SKM-1 treated with dmso at 0.1 percent for 144 hours (cell line): Measurements from ENCODE around the gene ANP32A.
"Not testable (repeated sequence)": the region's sequence is repeated elsewhere in the genome, so short reads cannot be mapped to it uniquely, and the experiment has no call there.

Experiments used
- DNase-seq: peaks from one replicate; lab custom pipeline; 2025; ENCODE audit not compliant: unreplicated experiment; lab: John Stamatoyannopoulos, UW

The ANP32A gene

DNA sequence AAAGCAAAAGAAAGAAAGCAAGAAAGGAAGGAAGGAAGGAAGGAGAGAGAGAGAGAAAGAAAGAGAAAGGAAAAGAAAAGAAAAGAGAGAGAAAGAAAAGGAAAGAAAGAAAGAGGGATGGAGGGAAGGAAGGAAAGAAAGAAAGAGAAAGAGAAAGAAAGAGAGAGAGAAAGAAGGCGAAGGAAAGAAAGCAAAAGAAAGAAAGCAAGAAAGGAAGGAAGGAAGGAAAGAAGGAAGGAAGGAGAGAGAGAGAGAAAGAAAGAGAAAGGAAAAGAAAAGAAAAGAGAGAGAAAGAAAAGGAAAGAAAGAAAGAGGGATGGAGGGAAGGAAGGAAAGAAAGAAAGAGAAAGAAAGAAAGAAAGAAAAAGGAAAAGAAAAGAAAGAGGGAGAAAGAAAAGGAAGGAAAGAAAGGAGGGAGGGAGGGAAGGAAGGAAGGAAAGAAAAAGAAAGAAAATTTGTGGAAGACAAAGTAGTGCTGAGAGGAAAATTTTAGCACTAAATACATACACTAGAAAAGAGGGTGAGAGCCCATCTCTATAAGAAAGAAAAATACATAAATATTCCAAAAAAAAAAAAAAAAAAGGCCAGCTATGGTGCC, 60.6 kb downstream of the ANP32A start:
- not testable (repeated sequence) for DNase-seq

DNA sequence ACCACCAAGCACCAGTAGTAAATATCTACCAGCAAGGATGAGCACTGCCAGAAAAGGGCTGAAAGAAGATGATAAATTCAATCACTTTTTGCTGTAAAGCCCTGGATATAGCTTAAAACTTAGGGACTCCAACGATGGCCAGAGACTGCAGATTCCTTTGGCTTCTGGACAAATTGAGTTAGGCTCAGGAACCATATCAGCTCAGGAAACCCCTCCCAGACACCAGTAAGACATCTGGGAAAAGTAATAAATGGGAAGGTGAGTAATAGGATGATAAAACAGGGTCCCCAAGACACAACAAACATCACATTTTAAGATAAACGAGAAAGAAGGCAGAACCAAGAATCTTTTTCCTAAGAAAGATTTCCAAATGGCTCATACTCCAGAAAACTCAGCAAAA, 65.0 kb downstream of the ANP32A start:
- no peak for DNase-seq

DNA sequence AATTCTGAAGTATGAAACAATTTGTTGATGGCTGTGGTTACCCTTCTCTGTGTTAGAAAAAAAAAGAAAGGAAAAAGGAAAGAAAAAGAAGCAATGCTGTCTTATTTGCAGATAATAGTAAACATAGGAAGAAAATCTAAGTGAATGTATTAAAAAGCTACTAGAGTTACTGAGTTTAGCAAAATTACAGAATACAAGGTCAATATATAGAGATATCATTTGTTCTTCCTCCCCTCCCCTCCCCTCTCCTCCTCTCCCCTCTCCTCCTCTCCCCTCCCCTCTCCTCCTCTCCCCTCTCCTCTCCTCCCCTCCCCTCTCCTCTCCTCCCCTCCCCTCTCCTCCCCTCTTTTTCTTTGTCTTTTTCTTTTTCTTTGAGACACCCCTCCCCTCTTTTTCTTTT, 69.1 kb downstream of the ANP32A start:
- no peak for DNase-seq

DNA sequence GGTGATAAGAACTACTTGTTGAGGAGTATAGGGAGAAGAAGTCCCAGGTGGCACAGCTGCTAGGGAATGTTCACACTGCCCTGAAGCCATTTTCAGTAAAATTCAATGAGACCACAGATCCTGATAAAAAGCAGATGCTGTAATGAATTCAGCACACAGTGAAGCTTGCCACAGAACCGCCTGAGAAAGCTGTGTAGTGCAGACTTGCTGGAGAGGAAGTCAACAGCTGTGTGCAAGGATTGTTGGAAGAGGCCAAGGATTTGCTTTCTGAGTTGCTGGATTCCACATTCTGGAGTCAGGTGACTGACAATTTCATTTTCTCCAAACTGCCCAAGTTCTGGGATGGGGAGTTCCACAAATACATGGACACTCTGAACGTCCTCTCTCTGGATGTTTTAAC, 70.9 kb downstream of the ANP32A start:
- DNase-seq, result no peak

DNA sequence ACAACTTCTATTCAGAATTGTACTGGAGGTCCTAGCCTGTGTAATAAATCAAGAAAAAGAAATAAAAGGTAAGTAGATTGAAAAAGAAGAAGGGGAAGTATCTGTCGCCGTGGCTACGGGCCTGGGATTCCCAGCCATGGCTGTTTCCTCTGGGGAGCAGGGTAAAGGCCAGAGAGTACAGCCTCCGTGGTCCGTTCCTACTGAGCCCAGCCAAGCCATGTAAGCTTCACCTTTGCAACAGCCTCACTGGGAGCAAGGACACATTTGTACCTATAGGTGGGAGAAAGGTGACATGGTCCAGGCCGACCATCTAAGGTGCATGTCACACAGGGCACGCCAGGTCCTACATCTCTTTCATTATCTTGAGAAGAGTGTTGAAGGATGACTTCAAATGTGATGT, 71.3 kb downstream of the ANP32A start:
- no peak for DNase-seq

DNA sequence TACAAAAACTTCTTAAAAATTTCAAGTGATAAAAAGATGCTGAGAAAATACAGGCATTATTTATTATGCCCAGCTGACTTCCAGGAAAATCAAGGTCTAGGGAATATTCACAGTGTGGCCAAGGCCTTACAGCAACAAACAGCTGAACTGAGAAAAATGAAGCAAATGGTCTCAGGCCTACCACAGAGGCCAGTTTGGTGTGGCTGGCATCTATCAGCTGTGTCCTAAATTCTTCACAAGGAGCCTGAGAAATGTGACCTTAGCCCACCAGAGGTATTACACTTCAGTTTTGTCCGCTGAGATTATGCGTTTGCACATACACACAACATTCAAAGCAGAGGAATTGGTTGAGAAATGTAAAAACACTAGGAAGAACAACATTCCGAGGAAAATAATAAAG, 77.4 kb downstream of the ANP32A start:
- DNase-seq, result no peak

GRCh38 chr15:68739390-68740080, 81.2 kb downstream of the ANP32A start:
- no peak for DNase-seq

DNA sequence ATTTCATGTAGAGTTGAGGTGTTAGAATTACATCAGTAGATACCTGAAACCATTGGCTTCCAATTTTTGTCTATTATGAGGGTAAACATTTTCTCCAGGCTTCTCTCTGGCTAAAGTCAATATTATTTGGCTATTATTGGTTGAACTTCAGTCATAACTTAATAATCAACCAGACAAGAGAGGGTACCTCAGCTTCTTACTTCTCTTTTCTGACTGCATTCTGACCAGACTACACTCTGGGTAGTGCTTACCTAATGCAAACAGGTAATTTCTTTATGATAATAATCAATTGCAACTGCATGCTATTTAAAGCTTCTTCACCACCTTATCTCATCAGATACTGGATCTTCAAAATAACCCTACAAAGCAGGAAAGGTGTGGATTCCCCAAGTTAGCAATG, 85.1 kb downstream of the ANP32A start:
- DNase-seq, result no peak

DNA sequence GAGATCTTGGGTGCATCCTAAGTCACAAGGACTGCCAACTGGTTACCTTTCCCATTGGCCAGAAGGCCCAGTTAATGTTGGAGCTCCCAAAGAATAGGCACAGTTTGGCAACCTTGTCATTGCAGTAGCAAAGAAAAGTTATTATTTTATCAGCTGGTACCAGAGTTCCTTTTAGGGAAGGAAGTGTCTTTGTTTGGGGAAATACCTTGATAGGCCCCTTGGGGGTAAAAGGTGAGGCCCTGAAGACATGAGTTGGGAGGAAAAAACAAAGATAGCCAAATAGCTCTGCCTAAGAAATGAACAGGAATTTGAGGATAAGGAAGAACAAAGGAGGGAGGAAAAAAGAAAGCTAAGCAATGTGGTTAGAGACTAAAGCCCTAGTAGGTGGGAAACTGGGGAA, 85.8 kb downstream of the ANP32A start:
- DNase-seq, result no peak

DNA sequence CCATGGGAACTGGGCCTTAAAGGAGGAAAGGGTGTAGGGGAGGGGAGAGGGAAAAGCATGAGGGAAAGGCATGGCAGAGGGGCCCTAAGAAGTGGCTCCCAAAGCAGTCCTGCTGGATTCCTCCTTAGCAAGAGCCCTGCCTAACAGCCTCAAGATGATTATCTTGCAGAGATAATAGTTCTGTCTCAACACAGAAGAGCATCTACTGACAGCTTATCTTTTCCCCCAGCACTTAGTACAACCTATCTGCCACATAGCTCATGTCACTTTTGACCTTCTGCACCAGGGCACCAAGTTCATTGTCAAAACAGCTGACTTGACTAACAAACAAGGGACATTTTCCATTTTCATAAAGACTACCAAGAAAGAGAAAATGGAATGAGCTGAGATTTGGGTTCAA, 86.3 kb downstream of the ANP32A start:
- DNase-seq, result no peak

GRCh38 chr15:68733666-68734065, 87.0 kb downstream of the ANP32A start:
- no peak for DNase-seq

- no peak for DNase-seq
These were observed 88.2 kb downstream of the ANP32A start for GRCh38 chr15:68732451-68732850.

DNA sequence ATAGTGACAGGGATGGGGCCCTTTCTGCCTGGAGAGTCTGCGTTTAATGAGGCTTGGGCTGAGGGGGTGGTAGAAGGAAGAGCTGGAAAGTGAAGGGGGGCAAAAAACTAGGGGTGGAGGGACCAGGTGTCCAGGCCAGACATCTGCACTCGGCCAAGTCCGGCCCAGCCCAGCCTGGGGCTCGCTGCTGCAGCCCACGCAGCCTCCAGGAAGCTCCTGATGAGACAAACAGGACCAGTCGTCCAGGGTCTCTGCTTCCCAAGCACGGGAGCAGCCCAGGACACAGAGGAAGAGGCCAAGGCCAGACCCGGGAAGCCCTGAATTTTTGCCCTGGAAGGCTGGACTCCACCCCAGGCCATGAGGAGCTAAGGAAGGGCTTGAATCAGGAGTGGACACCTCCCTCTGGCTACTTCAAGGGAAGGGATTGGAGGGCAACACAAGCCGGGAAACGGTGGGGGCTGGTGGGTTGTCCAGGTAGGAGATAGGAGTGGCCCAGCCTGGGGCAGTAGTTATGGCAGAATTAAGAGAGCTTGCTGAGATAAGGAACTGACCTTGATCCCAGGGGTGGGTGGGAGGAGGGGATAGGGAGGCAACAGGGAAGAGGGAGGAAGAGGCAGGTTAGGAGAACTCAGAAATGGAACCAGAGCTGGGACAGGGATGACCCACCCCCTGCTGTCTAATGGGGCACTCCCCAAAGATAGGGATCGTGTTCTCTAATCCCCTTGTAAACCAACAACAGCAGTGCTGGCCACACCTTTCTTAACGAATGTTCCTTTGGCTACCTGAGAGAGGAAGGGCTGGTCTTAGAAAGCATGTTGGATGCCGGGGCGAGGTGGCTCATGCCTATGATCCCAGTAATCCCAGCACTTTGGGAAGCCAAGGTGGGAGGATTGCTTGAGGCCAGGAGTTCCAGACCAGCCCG, 89.5 kb downstream of the ANP32A start:
- no peak for DNase-seq

- peak; percentile 20 for DNase-seq
These were observed 90.2 kb downstream of the ANP32A start for GRCh38 chr15:68730471-68730919.

- no peak for DNase-seq
These were observed 90.8 kb downstream of the ANP32A start for GRCh38 chr15:68729789-68730411.
